GM12878 (cell line): Measurements from ENCODE around the gene HS3ST5. TPM values are rescaled to one million over a fixed set of nuclear protein-coding genes. Genes with fewer than 3 reads are reported as not detected.

Experiments
- ATAC-seq: fragments of 200-7000 bp; cut with Tn5 transposase; 3 replicates; pipeline ENCODE4 v1.9.1; 2020; ENCODE audit warnings: mild to moderate bottlenecking, moderate library complexity
- BruUV-seq: library from RNA; stranded (reverse); fragments of 400-500 nt; replicated peaks from 2 replicates; lab custom pipeline; 2021; lab: Mats Ljungman, UMichigan
- CTCF ChIA-PET: fragments of 300-600 bp; sonication (Branson Sonifier 250); formaldehyde crosslinking; extraction: SDS; loops from one replicate; lab custom pipeline; 2021; ENCODE audit warnings: inconsistent platforms; lab: Yijun Ruan, JAX
- POLR2A ChIA-PET: fragments of 350-600 bp; formaldehyde crosslinking; extraction: SDS; loops from one replicate; lab custom pipeline; 2021; ENCODE audit warnings: inconsistent platforms; lab: Charles Lee
- RAD21 ChIA-PET: fragments of 300-600 bp; sonication (Branson Sonifier 250); formaldehyde crosslinking; loops from one replicate; lab custom pipeline; 2023; ENCODE audit warnings: antibody characterized with exemption; ENCODE audit not compliant: unreplicated experiment; lab: Charles Lee
- SMC1A ChIA-PET: fragments of 300-600 bp; sonication (Branson Sonifier 250); formaldehyde crosslinking; loops from one replicate; lab custom pipeline; 2023; ENCODE audit not compliant: unreplicated experiment, uncharacterized antibody; lab: Charles Lee
- DNase-seq: peaks from one replicate; pipeline ENCODE4 v3.0.0-alpha.2; 2011; ENCODE audit warnings: low read depth, low spot score
- FAIRE-seq: peaks from 3 replicates; lab custom pipeline; 2011; peaks lifted over from hg19 to GRCh38; lab: Jason Lieb, UNC
- H2AFZ ChIP-seq: 2 replicates; pipeline ENCODE4 v1.6.0; 2011; ENCODE audit warnings: low read depth, low read length, control low read depth; ENCODE audit not compliant: control insufficient read depth
- H3K27ac ChIP-seq: 2 replicates; pipeline ENCODE4 v1.5.1; 2011; ENCODE audit warnings: control low read depth; ENCODE audit not compliant: control insufficient read depth, insufficient read depth
- H3K27me3 ChIP-seq, 2 experiments: replicated peaks in 1 of 2; 2 replicates each; pipeline versions ENCODE4 v1.6.0 to v1.6.1; 2011; ENCODE audit warnings: low read length in 1 of 2; ENCODE audit not compliant: control insufficient read depth in 2 of 2, insufficient read depth in 2 of 2
- H3K36me3 ChIP-seq, 2 experiments: 2 replicates each; pipeline ENCODE4 v1.5.1; 2011; ENCODE audit warnings: low read length in 1 of 2; ENCODE audit not compliant: control insufficient read depth in 2 of 2, insufficient read depth in 2 of 2
- H3K4me1 ChIP-seq: 2 replicates; pipeline ENCODE4 v1.6.1; 2011; ENCODE audit warnings: mild to moderate bottlenecking, low read length, moderate library complexity, mixed read lengths; ENCODE audit not compliant: control insufficient read depth, insufficient read depth
- H3K4me2 ChIP-seq: 2 replicates; pipeline ENCODE4 v1.6.0; 2011; ENCODE audit warnings: control low read depth; ENCODE audit not compliant: control insufficient read depth, insufficient read depth
- H3K4me3 ChIP-seq: fragments of 200-600 bp; sonication (generic); 2 replicates; pipeline ENCODE4 v1.5.1; 2016
- H3K79me2 ChIP-seq: 2 replicates; pipeline ENCODE4 v1.6.0; 2011; ENCODE audit warnings: low read length; ENCODE audit not compliant: control insufficient read depth, insufficient read depth
- H3K9ac ChIP-seq: 2 replicates; pipeline ENCODE4 v1.8.0; 2011; ENCODE audit warnings: low read length, control low read depth, mixed read lengths; ENCODE audit not compliant: control insufficient read depth, insufficient read depth
- H3K9me3 ChIP-seq: replicated peaks from 3 replicates; pipeline ENCODE4 v1.5.1; 2011; ENCODE audit warnings: mild to moderate bottlenecking, low read length; ENCODE audit not compliant: control insufficient read depth, insufficient read depth
- H4K20me1 ChIP-seq: 2 replicates; pipeline ENCODE4 v1.6.0; 2011; ENCODE audit not compliant: control insufficient read depth, insufficient read depth
- CBX3 ChIP-seq: fragments of 200-600 bp; sonication (generic); IDR thresholded peaks from 2 replicates; pipeline ENCODE4 v1.6.1; 2016; ENCODE audit warnings: low read depth, borderline replicate concordance
- CHD4 ChIP-seq: fragments of 200-600 bp; sonication (generic); IDR thresholded peaks from 2 replicates; pipeline ENCODE4 v1.6.1; 2016; ENCODE audit warnings: mild to moderate bottlenecking
- EED ChIP-seq: sonication (generic); IDR thresholded peaks from 2 replicates; pipeline ENCODE4 v1.6.1; 2016; ENCODE audit warnings: antibody characterized with exemption, low read depth
- EGR1 ChIP-seq, 2 experiments: IDR thresholded peaks; 1 replicate in 1 of 2; 2 replicates in 1 of 2; pipeline ENCODE4 v1.6.1; 2011 to 2012; ENCODE audit warnings: low read depth in 2 of 2, low read length in 2 of 2, borderline replicate concordance in 1 of 2, mild to moderate bottlenecking in 1 of 2, moderate library complexity in 1 of 2
- EZH2 ChIP-seq: IDR thresholded peaks from 2 replicates; pipeline ENCODE4 v1.6.1; 2012; ENCODE audit warnings: low read depth, mild to moderate bottlenecking, control low read depth, inconsistent platforms, low read length, borderline replicate concordance; ENCODE audit not compliant: control insufficient read depth
- FOXM1 ChIP-seq: IDR thresholded peaks from 2 replicates; pipeline ENCODE4 v1.6.1; 2012; ENCODE audit warnings: low read depth, mild to moderate bottlenecking, inconsistent platforms, low read length, moderate library complexity
- HDAC2 ChIP-seq: fragments of 200-600 bp; sonication (generic); IDR thresholded peaks from 2 replicates; pipeline ENCODE4 v1.6.1; 2017
- JUNB ChIP-seq: IDR thresholded peaks from 2 replicates; pipeline ENCODE4 v1.6.1; 2016; ENCODE audit warnings: antibody characterized with exemption, mild to moderate bottlenecking
- JUND ChIP-seq: IDR thresholded peaks from 2 replicates; pipeline ENCODE4 v1.6.1; 2012; ENCODE audit warnings: low read depth, mild to moderate bottlenecking, low read length, improper control_type of control experiment, moderate library complexity
- STAT3 ChIP-seq: IDR thresholded peaks from 2 replicates; pipeline ENCODE4 v1.6.1; 2011; ENCODE audit warnings: low read depth, low read length, improper control_type of control experiment
- ZNF622 ChIP-seq: fragments of 450-650 bp; IDR thresholded peaks from 2 replicates; pipeline ENCODE4 v1.6.1; 2017; ENCODE audit warnings: mild to moderate bottlenecking, inconsistent platforms
- WGBS: methylation state at CpG from one replicate; pipeline ENCODE4 v1.1.6; 2016; ENCODE audit warnings: low lambda C conversion rate; ENCODE audit not compliant: insufficient replicate concordance, insufficient coverage; ENCODE audit errors: missing lambda C conversion rate; 5-methylcytosine and 5-hydroxymethylcytosine counted together
- in situ Hi-C: fragments of 300-500 bp; cut with MboI; formaldehyde crosslinking; loops from 9 replicates; pipeline ENCODE4 v1.14.3; 2018; ENCODE audit warnings: mixed read lengths
- intact Hi-C: fragments of 100-400 bp; cut with micrococcal nuclease; formaldehyde crosslinking; loops from one replicate; pipeline ENCODE4 v1.14.2; 2022; ENCODE audit not compliant: unreplicated experiment
- polyA plus RNA-seq, 11 experiments: library from polyadenylated mRNA; depleted of rRNA in 4 of 11; unstranded in 6 of 11; stranded (reverse) in 5 of 11; fragments of >200 nt; fragmentation: Nextera tagmentation in 4 of 11; fragmentation: Illumina TruSeq in 1 of 11; extraction: Ambion mirVana in 4 of 11; extraction: Trizol in 1 of 11; gene quantifications; 1 replicate in 1 of 11; 2 replicates in 10 of 11; pipeline versions ENCODE4 v1.2.1 to v1.2.3, GENCODE V29; 2011 to 2016; ENCODE audit warnings: inconsistent platforms in 2 of 11, missing spikeins in 2 of 11, low read depth in 1 of 11
- total RNA-seq, 4 experiments: library from RNA; depleted of rRNA in 3 of 4; stranded (reverse); fragments of >200 nt in 3 of 4; fragmentation: Illumina TruSeq in 1 of 4; extraction: Trizol in 1 of 4; gene quantifications; 2 replicates each; pipeline versions ENCODE4 v1.2.1 to v1.2.3, GENCODE V29; 2013 to 2021
- TF ChIP-seq, protein P1 (sequence below): IDR thresholded peaks from 2 replicates; pipeline ENCODE4 v1.6.1; 2012; ENCODE audit warnings: low read length, inconsistent platforms
- TF ChIP-seq, protein P2 (sequence below): IDR thresholded peaks from 2 replicates; pipeline ENCODE4 v1.6.1; 2012; ENCODE audit warnings: improper control_type of control experiment, low read depth, low read length; ENCODE audit not compliant: insufficient replicate concordance

The HS3ST5 gene
- total and polyA plus RNA-seq, 10 of the 15 experiments (the other 5 are each of a cell fraction or from before 2014, with no cell fraction given) = 0.04 TPM; not detected in 9

DNA sequence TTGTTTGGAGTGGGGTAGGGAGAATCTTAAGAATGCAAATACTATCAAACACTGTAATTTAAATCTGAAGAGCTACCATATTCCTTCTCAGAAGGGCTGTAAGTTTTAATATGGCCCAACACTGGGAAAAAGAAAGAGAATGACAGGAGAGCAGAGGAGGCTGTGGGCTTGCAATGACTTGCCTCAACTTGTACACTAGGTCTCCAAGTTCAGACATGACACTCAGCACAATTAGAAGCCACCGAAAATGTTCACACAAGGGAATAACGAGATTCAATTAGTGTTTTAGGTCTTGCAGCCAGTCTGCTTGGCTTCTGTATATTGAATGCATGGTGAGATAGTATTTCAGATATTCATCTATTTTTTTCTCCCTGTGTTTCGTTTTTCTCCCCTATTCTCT is 89.4 kb downstream of the HS3ST5 start (continued):
- TF ChIP-seq JUND = no peak
- TF ChIP-seq CBX3 = no peak
- TF ChIP-seq FOXM1 = no peak
- TF ChIP-seq, protein P1, sequence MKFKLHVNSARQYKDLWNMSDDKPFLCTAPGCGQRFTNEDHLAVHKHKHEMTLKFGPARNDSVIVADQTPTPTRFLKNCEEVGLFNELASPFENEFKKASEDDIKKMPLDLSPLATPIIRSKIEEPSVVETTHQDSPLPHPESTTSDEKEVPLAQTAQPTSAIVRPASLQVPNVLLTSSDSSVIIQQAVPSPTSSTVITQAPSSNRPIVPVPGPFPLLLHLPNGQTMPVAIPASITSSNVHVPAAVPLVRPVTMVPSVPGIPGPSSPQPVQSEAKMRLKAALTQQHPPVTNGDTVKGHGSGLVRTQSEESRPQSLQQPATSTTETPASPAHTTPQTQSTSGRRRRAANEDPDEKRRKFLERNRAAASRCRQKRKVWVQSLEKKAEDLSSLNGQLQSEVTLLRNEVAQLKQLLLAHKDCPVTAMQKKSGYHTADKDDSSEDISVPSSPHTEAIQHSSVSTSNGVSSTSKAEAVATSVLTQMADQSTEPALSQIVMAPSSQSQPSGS = no peak

DNA sequence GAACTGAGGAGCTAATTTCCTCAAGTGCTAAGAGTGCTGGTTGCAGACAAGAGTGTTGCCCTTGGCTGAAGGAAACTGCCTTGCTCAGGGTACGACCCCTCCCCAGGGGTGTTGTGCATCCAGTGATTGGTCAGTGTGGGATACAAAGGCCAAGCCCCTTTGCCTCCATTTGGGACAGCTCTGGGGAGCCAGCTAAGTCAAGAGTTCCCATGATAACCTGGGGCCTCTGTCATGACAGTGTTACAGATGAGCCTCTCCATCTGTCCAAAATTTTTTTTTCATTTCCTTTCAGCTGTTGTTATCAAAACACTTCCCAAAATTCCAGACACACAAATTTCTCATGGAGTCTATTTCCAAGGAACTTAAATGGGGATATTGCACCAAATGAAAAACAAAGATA is 93.3 kb downstream of the HS3ST5 start:
- in situ Hi-C loops (no loop called here), intact Hi-C loops (no loop called here)
- no peak for TF ChIP-seq EED
- no peak for TF ChIP-seq CHD4
- no peak for TF ChIP-seq JUND
- no peak for TF ChIP-seq EZH2
- no peak for TF ChIP-seq EGR1 (IDR thresholded peaks at IDR 0.05; ENCODE audit: borderline replicate concordance in 1 of 2, low read depth in 2 of 2, low read length in 2 of 2)
- no peak for TF ChIP-seq JUNB
- TF ChIP-seq, protein P2, sequence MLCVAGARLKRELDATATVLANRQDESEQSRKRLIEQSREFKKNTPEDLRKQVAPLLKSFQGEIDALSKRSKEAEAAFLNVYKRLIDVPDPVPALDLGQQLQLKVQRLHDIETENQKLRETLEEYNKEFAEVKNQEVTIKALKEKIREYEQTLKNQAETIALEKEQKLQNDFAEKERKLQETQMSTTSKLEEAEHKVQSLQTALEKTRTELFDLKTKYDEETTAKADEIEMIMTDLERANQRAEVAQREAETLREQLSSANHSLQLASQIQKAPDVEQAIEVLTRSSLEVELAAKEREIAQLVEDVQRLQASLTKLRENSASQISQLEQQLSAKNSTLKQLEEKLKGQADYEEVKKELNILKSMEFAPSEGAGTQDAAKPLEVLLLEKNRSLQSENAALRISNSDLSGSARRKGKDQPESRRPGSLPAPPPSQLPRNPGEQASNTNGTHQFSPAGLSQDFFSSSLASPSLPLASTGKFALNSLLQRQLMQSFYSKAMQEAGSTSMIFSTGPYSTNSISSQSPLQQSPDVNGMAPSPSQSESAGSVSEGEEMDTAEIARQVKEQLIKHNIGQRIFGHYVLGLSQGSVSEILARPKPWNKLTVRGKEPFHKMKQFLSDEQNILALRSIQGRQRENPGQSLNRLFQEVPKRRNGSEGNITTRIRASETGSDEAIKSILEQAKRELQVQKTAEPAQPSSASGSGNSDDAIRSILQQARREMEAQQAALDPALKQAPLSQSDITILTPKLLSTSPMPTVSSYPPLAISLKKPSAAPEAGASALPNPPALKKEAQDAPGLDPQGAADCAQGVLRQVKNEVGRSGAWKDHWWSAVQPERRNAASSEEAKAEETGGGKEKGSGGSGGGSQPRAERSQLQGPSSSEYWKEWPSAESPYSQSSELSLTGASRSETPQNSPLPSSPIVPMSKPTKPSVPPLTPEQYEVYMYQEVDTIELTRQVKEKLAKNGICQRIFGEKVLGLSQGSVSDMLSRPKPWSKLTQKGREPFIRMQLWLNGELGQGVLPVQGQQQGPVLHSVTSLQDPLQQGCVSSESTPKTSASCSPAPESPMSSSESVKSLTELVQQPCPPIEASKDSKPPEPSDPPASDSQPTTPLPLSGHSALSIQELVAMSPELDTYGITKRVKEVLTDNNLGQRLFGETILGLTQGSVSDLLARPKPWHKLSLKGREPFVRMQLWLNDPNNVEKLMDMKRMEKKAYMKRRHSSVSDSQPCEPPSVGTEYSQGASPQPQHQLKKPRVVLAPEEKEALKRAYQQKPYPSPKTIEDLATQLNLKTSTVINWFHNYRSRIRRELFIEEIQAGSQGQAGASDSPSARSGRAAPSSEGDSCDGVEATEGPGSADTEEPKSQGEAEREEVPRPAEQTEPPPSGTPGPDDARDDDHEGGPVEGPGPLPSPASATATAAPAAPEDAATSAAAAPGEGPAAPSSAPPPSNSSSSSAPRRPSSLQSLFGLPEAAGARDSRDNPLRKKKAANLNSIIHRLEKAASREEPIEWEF = no peak
- no peak for TF ChIP-seq HDAC2
- TF ChIP-seq STAT3 = no peak
- TF ChIP-seq ZNF622 = no peak
- no peak overlapping the region for H3K4me2 ChIP-seq
- H3K27me3 ChIP-seq = no peaks in the 10 kb centered on the region; a peak in 1 of 4 replicates
- ChIA-PET SMC1A (no interaction called here), RAD21 (no interaction called here), CTCF (no interaction called here), POLR2A (no interaction called here)
- WGBS = 0% methylated on average over 1 of the region's 1 CpG
- H3K27ac ChIP-seq = no peak overlapping the region
- H3K79me2 ChIP-seq = no peaks in the 10 kb centered on the region
- ATAC-seq (no peak), FAIRE-seq (no peak), DNase-seq (no peak)
- H3K9me3 ChIP-seq = no peaks in the 10 kb centered on the region
- H3K9ac ChIP-seq = no peak overlapping the region
- no peaks in the 10 kb centered on the region for H4K20me1 ChIP-seq
- no peaks in the 10 kb centered on the region for H3K36me3 ChIP-seq
- H2AFZ ChIP-seq = no peak overlapping the region
- no peak overlapping the region for H3K4me3 ChIP-seq
- H3K4me1 ChIP-seq = no peaks in the 10 kb centered on the region
- BruUV-seq = no TSS peak
